Hematopoietic multipotent progenitor cell treated with erythropoietin and hydrocortisone succinate and interleukin-3 and kit ligand, for 8 days (in vitro differentiated cells): ENCODE results near the gene SERPINB3.
"Not testable (repeated sequence)": the region's sequence is repeated elsewhere in the genome, so short reads cannot be mapped to it uniquely, and the experiment has no call there.

Source experiments
- DNase-seq: peaks from one replicate; pipeline ENCODE4 v3.0.0-alpha.2; 2015

Gene SERPINB3

GRCh38 chr18:63644694-63645093 lies 17.0 kb downstream of the SERPINB3 start:
- DNase-seq = not testable (repeated sequence)

GRCh38 chr18:63644142-63644541 lies 17.6 kb downstream of the SERPINB3 start, which contains the start of gene SERPINB4:
Gene SERPINB4 (minus strand): TSS chr18:63644256. CDS start chr18:63643577, 679 bp downstream.
- not testable (repeated sequence) for DNase-seq

GRCh38 chr18:63642668-63643356 lies 18.9 kb downstream of the SERPINB3 start:
- not testable (repeated sequence) for DNase-seq

GRCh38 chr18:63641157-63641680 lies 20.5 kb downstream of the SERPINB3 start:
- not testable (repeated sequence) for DNase-seq

- no peak for DNase-seq
Observed at GRCh38 chr18:63637703-63638102, 24.0 kb downstream of the SERPINB3 start.

GRCh38 chr18:63627819-63628218 lies 33.9 kb downstream of the SERPINB3 start:
- no peak for DNase-seq

- DNase-seq = no peak
Observed at GRCh38 chr18:63626431-63626830, 35.3 kb downstream of the SERPINB3 start.

GRCh38 chr18:63624863-63625262 lies 36.8 kb downstream of the SERPINB3 start:
- DNase-seq = no peak

GRCh38 chr18:63619661-63620060 lies 42.0 kb downstream of the SERPINB3 start:
- DNase-seq = no peak

- no peak for DNase-seq
Observed at GRCh38 chr18:63617915-63618234, 43.8 kb downstream of the SERPINB3 start.

- no peak for DNase-seq
Observed at GRCh38 chr18:63617049-63617914, 44.4 kb downstream of the SERPINB3 start.

GRCh38 chr18:63613420-63613819 lies 48.3 kb downstream of the SERPINB3 start:
- no peak for DNase-seq

GRCh38 chr18:63606526-63606925 lies 55.2 kb downstream of the SERPINB3 start:
- DNase-seq = no peak
